Activated CD8-positive, alpha-beta memory T cell treated with anti-CD3 and anti-CD28 coated beads for 24 hours (primary cell): ENCODE results near the gene CEBPE.

ENCODE experiments used
- DNase-seq: peaks from one replicate; pipeline ENCODE4 v3.0.0-alpha.2; 2020

The CEBPE gene

DNA sequence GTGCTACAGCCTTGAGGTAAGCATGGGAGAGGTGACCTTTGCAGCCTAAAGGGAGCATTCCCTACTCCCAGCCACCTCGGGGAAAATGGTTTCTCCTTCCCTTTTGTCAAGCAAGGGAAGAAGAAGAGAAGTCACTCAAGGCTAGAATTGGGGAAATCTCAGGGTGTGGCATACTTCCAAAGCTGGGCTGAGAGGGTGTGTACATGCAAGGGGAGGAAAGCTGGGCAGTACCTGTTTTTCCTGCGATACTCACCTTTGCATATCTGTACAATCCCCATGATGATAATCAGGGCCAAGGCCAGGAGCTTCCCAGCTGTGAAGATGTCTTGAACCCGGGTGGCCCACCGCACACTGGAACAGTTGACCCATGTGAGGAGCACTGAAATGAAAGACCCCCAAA lies 23.8 kb upstream of the CEBPE start:
- DNase-seq: no peak

- no peak for DNase-seq
Observed at GRCh38 chr14:23141706-23142444, 22.8 kb upstream of the CEBPE start.

GRCh38 chr14:23140371-23140770 lies 21.3 kb upstream of the CEBPE start:
- DNase-seq: no peak

DNA sequence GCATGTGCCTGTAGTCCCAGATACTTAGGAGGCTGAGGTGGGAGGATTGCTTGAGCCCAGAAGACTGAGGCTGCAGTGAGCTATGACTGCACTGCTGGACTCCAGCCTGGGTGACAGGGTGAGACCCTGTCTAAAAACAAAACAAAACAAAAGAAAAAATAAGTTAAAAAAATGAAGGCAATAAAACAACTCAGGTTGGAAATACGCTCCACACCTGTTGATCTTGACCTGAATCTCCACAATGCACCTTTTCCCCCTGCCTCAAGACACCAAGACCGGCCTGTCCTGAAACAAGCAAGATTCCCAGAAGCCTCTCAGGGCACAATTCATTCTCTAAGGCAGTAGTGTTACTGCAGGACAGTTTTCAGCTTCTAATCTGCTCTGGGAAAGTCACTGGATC lies 20.8 kb upstream of the CEBPE start:
- DNase-seq: no peak

DNA sequence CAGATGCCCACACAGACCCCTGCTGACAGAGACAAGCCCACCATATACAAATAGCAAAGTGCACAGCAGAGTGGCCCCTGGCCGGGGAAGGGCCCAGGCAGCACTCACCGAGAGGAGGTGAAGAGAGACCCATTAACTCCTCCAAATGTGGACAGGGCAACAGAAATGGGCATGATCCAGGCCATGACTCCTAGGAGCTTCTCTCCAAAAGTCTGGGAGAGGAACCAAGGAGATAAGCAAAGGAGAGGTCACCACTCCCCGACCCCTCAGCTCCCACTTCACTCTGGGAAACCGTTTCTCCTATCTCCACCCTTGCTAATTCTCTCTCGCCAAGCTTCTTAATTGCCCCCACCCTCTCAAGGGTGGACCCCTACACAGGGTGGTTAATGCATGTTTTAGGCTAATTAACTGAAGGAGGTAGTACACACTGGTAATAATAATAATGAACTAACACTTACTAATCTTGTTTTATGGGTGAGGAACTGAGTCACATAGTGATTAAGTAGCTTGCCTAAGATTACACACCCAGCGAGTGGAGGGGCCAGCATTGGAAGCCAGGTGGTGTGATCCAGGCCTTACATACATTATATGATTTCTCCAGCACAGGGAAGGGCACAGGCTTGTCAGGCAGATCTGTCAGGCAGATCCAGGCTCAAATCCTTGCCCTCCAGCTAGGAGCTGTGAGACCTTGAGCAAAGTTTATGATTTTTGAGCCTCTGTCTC lies 18.9 kb upstream of the CEBPE start:
- no peak for DNase-seq

DNA sequence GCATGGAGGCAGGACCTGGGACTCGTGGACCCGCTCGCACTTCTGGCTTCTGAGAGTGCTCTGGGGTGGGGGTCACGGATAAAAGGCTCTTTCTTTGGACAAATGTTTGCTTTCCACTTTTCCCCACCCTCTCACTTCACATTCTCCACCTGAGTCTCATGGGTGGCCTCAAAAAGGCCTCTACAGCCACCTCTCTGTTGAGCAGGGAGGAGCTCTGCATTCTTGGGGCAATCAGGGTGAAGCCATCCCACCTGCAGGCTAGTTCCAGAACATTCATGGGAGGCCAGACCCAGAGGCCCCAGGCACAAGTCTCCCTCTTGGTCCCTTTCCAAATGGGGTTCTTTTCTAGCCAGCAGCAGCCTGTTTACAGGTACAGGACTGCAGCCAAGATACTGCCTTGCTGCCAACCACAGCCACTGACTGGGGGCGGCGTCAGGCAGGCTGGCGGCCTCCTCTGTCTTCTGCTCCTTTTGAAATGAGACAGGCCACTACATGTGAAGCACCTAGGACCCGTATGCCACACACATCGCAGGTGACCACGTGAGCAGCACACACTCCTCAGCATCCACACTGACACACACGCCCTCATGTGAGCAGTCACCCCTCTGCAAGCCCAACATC lies 18.2 kb upstream of the CEBPE start:
- no peak for DNase-seq

- no peak for DNase-seq
Observed at GRCh38 chr14:23136566-23137133, 17.6 kb upstream of the CEBPE start.

- no peak for DNase-seq
Observed at GRCh38 chr14:23132970-23133369, 13.9 kb upstream of the CEBPE start.

DNA sequence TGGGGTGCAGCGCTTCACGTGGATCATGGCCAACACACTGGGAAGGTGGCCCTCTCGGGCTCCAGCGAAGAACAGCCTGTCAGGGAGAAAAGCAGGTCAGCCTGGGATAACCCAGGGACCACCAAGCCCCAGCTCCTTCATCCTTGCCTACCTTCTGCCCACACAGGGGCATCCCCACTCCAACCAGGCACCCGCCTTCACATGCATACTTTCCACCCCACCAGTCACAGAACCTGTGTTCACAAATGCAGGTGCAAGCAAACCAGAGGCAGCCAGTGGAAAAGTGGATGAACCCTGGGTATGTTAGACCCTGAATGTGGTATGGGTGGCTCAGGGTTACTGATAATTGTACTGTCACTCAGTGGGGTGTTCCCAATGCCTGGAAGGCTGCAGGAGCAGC lies 12.4 kb upstream of the CEBPE start:
- no peak for DNase-seq

GRCh38 chr14:23130871-23131270 lies 11.8 kb upstream of the CEBPE start:
- DNase-seq: no peak

GRCh38 chr14:23129759-23130316 lies 10.8 kb upstream of the CEBPE start:
- DNase-seq: no peak

GRCh38 chr14:23128969-23129758 lies 10.1 kb upstream of the CEBPE start:
- DNase-seq: no peak

GRCh38 chr14:23127861-23128260 lies 8.8 kb upstream of the CEBPE start:
- DNase-seq: no peak

- DNase-seq: no peak
Observed at GRCh38 chr14:23126548-23127278, 7.7 kb upstream of the CEBPE start.

GRCh38 chr14:23125933-23126524 lies 7.0 kb upstream of the CEBPE start:
- DNase-seq: no peak

DNA sequence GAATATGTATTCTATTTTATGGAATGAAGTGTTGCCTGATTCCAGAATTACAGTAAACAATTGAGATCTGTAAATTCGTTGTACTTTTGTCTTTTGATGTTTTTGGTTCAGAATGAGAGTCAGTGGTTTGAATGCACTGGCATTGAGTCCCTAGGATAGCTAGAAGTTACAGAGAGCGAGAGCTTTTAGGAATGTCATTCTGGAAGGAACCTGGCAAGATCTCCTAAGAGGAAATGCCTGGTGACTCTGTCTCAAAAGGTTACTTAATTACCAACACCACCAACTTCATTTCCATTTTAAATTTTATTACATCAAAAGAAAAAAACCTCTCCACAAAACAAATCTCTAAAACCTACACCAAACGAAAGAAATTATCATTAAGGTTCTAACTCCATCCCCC lies 6.0 kb upstream of the CEBPE start:
- DNase-seq: no peak

- no peak for DNase-seq
Observed at GRCh38 chr14:23124337-23124954, 5.4 kb upstream of the CEBPE start.

DNA sequence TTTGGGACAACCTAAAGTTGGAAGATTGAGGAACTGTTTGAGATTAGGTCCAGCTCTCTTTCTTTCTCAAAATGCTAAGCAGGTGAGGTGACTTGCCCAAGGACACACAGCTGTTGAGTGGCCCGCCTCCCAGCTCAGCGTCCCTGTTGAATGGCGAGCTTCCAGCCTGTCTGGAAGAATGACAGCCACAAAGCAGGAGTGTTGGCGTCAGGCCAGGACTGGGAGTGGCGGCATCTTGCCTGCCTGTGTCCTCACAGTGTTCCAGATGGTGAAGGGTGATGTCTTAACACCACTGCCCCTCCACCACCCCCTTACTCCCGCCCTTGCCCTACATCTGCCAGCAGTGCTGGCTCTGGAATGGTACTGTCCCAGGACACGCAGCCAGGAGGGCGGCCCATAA lies 4.4 kb upstream of the CEBPE start:
- no peak for DNase-seq

DNA sequence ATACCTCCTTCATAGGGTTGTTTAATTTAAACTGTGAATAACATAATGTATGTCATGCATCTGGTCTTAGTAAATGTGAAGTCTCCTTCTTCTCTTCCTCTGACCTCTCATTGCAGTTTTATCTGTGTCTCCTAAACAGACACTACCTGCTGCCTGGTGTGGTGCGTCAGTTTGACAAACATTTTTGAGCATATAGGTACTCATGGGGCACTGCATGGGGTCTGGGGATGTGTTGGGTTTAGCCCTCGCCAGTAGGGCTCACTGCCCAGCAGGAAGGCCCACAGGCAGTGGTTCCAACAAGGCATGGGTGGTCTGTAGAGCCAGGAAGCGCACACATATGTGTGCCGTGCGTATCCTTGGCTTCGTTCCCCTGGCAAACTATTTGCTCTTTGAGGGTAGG lies 3.0 kb upstream of the CEBPE start:
- DNase-seq: no peak

- DNase-seq: peak; percentile 62
Observed at GRCh38 chr14:23121361-23121771, 2.3 kb upstream of the CEBPE start.
